ENCODE data around the gene TBC1D13. TPM values are rescaled to one million over a fixed set of nuclear protein-coding genes. Genes with fewer than 3 reads are reported as not detected.

The TBC1D13 gene
- total and polyA plus RNA-seq, 9 of the 15 experiments (the other 6 are each of a cell fraction or from before 2014, with no cell fraction given): 2.3 to 28.7 (median 11.4) TPM

- TF ChIP-seq ZNF407 (IDR thresholded peaks at IDR 0.05; ENCODE audit: low read depth) (no peak), E2F3 (CRISPR knock-in tag; IDR thresholded peaks at IDR 0.05) (no peak), ETV5 (CRISPR knock-in tag; IDR thresholded peaks at IDR 0.05; ENCODE audit: low read depth) (no peak), ZNF408 (CRISPR knock-in tag; IDR thresholded peaks at IDR 0.05; ENCODE audit: low read depth) (no peak), MAZ (CRISPR knock-in tag; conservative IDR thresholded peaks at IDR 0.05 in 1 of 2, IDR thresholded peaks at IDR 0.05 in 1 of 2) (no peak), ZNF316 (IDR thresholded peaks at IDR 0.05) (no peak), GTF3C2 (IDR thresholded peaks at IDR 0.05; ENCODE audit: borderline replicate concordance, extremely low read depth, insufficient read length) (no peak), MAFK (IDR thresholded peaks at IDR 0.05; ENCODE audit: low read length) (no peak), PTRF (tag; IDR thresholded peaks at IDR 0.05) (no peak), SRSF7 (optimal IDR thresholded peaks at IDR 0.05; ENCODE audit: low read depth, low read length) (no peak), ZNF561 (CRISPR knock-in tag; conservative IDR thresholded peaks at IDR 0.05) (no peak), KLF13 (tag; IDR thresholded peaks at IDR 0.05; ENCODE audit: borderline replicate concordance, low read depth) (no peak)
These were observed 46.6 kb downstream of the TBC1D13 start (continued) for GRCh38 chr9:128833696-128834095.
